ENCODE results near the gene LAMB4. TPM values are rescaled to one million over a fixed set of nuclear protein-coding genes. Genes with fewer than 3 reads are reported as not detected.

The LAMB4 gene
- total and polyA plus RNA-seq, 2 of the 8 experiments (the other 6 are each of a cell fraction or from before 2014, with no cell fraction given): not detected

- no peak overlapping the region for H2BK12ac ChIP-seq (ENCODE audit: low read depth, low read length)
- H3K14ac ChIP-seq (ENCODE audit: insufficient read length): no peak overlapping the region
- FAIRE-seq (no peak), DNase-seq (ENCODE audit: low read depth in 1 of 2, low spot score in 2 of 2) (no peak)
- H4K8ac ChIP-seq (ENCODE audit: extremely low read depth, insufficient read depth, low read length): no peak overlapping the region
- H3K4me1 ChIP-seq (replicated peaks in 1 of 4; ENCODE audit: control insufficient read depth in 3 of 4, insufficient read depth in 4 of 4, low read length in 3 of 4): peaks cover 0 to 6% (median 1%) of the 10 kb centered on the region in 4 experiments; a peak in 1 of 7 replicates
- no peak overlapping the region for H3K9ac ChIP-seq (replicated peaks in 1 of 4; ENCODE audit: extremely low read depth in 1 of 4, low read depth in 3 of 4, low read length in 3 of 4)
- H3K56ac ChIP-seq (replicated peaks; ENCODE audit: insufficient read length, low read depth, low read length): no peak overlapping the region
- ChIA-PET POLR2A (ENCODE audit: partially characterized antibody) (no interaction called here), CTCF (ENCODE audit: partially characterized antibody) (interaction anchor here (1.0 to 2.6 kb wide), 4 partner anchors 10 to 32 kb away, joined by 3 to 12 read pairs (median 4); no protein-coding TSS in a partner anchor)
- no peaks in the 10 kb centered on the region for H3K36me3 ChIP-seq (ENCODE audit: control insufficient read depth in 2 of 4, insufficient read depth in 4 of 4, low read length in 3 of 4)
- no peak overlapping the region for H3K4me3 ChIP-seq (ENCODE audit: extremely low read depth in 1 of 4, insufficient read depth in 2 of 4, low read depth in 3 of 4, low read length in 4 of 4)
- H2AK5ac ChIP-seq (ENCODE audit: low read depth, low read length): no peak overlapping the region
- no peaks in the 10 kb centered on the region for H3K23me2 ChIP-seq (ENCODE audit: low read depth, low read length)
- H4K91ac ChIP-seq (replicated peaks; ENCODE audit: insufficient read length, low read length): no peak overlapping the region
- H3K4ac ChIP-seq (replicated peaks; ENCODE audit: insufficient read length, low read depth, low read length): no peak overlapping the region
- no peaks in the 10 kb centered on the region for H3K9me3 ChIP-seq (ENCODE audit: insufficient read depth in 2 of 2, low read depth in 1 of 2, low read length in 1 of 2)
- H2BK5ac ChIP-seq (ENCODE audit: low read depth, low read length): no peak overlapping the region
- H4K5ac ChIP-seq (ENCODE audit: insufficient read length, low read depth, low read length): no peak overlapping the region
- no peaks in the 10 kb centered on the region for H3K79me2 ChIP-seq (ENCODE audit: control insufficient read depth in 1 of 2, insufficient read depth in 2 of 2, low read length in 2 of 2)
- no peak overlapping the region for H2BK20ac ChIP-seq (ENCODE audit: low read length)
- no peak overlapping the region for H2BK15ac ChIP-seq (ENCODE audit: low read length)
- no peaks in the 10 kb centered on the region for H3K27me3 ChIP-seq (replicated peaks in 1 of 4; ENCODE audit: control insufficient read depth in 3 of 4, extremely low read depth in 1 of 4, insufficient read depth in 3 of 4, low read length in 3 of 4)
- no peak overlapping the region for H3K23ac ChIP-seq (ENCODE audit: insufficient read length)
- H4K20me1 ChIP-seq (replicated peaks in 1 of 2; ENCODE audit: control insufficient read depth in 1 of 2, insufficient read depth in 2 of 2, low read length in 2 of 2): no peaks in the 10 kb centered on the region
- WGBS, 2 experiments (ENCODE audit: extremely low coverage in 1 of 2, insufficient coverage in 1 of 2, insufficient read length in 1 of 2, insufficient replicate concordance in 2 of 2, low coverage in 1 of 2, low lambda C conversion rate in 2 of 2, missing lambda C conversion rate in 1 of 2): 94% methylated on average over 3 of the region's 3 CpGs; no CpG with 5 or more reads in 1 of the 2 experiments
- no peak overlapping the region for H2BK120ac ChIP-seq (replicated peaks; ENCODE audit: low read depth, low read length)
- H3K4me2 ChIP-seq (ENCODE audit: insufficient read depth in 1 of 2, low read depth in 2 of 2, low read length in 2 of 2): no peak overlapping the region
- H3K79me1 ChIP-seq (ENCODE audit: low read depth, low read length): no peaks in the 10 kb centered on the region
- H3K27ac ChIP-seq (ENCODE audit: low read depth, low read length): no peak overlapping the region
- no peak overlapping the region for H3K18ac ChIP-seq (ENCODE audit: extremely low read depth, low read length)
- H2AFZ ChIP-seq (ENCODE audit: low read length): no peak overlapping the region
- TF ChIP-seq TAF7 (optimal IDR thresholded peaks at IDR 0.05; ENCODE audit: borderline replicate concordance, low read depth, low read length): no peak
- TF ChIP-seq BACH1 (IDR thresholded peaks at IDR 0.05; ENCODE audit: low read length): no peak
- no peak for TF ChIP-seq MAFK (IDR thresholded peaks at IDR 0.05; ENCODE audit: low read depth, low read length)
- no peak for TF ChIP-seq JUND (IDR thresholded peaks at IDR 0.05; ENCODE audit: low read length)
- TF ChIP-seq EZH2 (IDR thresholded peaks at IDR 0.05; ENCODE audit: low read depth, low read length, severe bottlenecking): no peak
- no peak for TF ChIP-seq RFX5 (IDR thresholded peaks at IDR 0.05; ENCODE audit: borderline replicate concordance, low read depth, low read length)
- no peak for TF ChIP-seq PHF8 (conservative IDR thresholded peaks at IDR 0.05; ENCODE audit: low read depth, low read length)
- TF ChIP-seq TAF1 (IDR thresholded peaks at IDR 0.05; ENCODE audit: low read depth, low read length): no peak
- TF ChIP-seq USF2 (IDR thresholded peaks at IDR 0.05; ENCODE audit: low read length): no peak
- TF ChIP-seq SP4 (IDR thresholded peaks at IDR 0.05; ENCODE audit: low read length): no peak
- no peak for TF ChIP-seq KDM1A (IDR thresholded peaks at IDR 0.05; ENCODE audit: borderline replicate concordance, low read length)
- TF ChIP-seq SRF (IDR thresholded peaks at IDR 0.05; ENCODE audit: low read depth, low read length): no peak
Measured at GRCh38 chr7:108128514-108128913, 1.6 kb downstream of the LAMB4 start.

Measured in H1 (cell line).